ENCODE results near the gene STRN3.

STRN3 gene

DNA sequence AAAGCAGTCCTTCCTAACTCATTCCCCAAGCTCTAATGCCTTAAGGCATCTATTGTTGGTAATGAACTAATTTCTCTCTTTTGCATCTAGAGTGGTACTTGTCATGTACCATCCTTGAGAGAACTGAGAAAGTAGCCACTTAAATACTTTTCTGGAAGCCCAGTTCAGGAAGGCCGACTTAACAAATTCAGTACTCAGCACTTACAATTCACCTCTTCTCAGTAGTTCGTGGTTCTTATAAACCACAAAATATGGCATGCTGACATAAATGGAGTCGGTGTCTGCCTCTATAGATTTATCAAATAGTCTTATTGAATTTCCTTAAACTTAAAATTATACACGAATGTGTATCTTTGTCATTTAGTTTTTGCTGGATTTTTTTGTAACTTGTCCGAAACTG lies 161.2 kb downstream of the STRN3 start:
- DNase-seq: no peak

DNA sequence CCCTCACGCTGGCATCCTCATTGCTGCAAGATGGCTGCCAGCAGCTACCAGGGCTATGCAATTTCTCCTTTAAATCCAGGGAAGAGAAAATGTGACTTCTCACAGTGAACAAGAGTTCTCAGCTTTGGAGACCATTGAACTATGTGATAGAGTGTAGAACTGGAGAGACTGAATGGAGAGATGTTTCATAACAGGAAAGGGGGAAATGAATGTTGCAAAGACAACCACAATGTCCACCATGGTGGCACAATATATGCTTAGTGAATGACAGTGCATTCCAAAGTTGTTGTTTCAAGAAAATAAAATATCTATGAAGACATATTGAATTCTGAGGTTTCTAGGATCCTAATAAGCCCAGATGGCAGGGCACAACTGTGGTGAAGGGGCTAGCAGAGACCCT lies 165.0 kb downstream of the STRN3 start:
- DNase-seq: no peak

DNA sequence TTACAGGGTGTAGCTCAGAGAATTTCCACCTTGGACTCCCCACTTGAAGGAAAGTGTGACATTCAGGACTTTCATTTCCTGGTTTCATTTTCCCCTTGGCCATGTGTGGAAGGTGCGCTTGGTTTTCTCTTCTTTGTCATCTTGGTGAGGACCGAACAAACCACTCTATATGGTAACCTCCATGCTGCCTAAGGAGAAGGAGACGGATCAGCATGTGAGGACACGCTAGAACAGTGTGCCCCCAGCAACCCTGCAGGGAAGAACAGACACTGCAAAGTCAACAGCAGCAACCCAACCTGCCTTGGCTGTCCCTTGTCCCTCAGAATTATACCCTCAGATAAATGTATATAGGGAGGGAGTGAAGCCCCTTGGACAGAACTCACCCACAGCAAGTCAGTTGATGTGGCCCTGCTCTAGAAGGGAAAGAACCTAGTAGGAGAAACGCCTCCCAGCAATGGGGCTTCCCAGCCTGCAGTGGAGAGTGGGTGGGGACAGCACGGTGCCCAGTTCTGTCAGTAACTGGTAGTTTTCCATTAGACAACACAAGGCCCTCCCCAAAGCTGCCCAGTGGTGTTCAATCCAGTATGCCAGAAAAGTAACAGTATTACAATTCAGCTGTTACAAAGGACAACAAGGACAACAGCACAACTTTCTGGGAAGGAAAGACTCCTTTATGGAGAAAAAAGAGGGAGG lies 170.7 kb downstream of the STRN3 start:
- DNase-seq: no peak

GRCh38 chr14:30854492-30854891 lies 171.7 kb downstream of the STRN3 start:
- DNase-seq: no peak

GRCh38 chr14:30853946-30854345 lies 172.2 kb downstream of the STRN3 start:
- DNase-seq: no peak

GRCh38 chr14:30849983-30850382 lies 176.2 kb downstream of the STRN3 start:
- no peak for DNase-seq

GRCh38 chr14:30849354-30849753 lies 176.8 kb downstream of the STRN3 start:
- DNase-seq: no peak

DNA sequence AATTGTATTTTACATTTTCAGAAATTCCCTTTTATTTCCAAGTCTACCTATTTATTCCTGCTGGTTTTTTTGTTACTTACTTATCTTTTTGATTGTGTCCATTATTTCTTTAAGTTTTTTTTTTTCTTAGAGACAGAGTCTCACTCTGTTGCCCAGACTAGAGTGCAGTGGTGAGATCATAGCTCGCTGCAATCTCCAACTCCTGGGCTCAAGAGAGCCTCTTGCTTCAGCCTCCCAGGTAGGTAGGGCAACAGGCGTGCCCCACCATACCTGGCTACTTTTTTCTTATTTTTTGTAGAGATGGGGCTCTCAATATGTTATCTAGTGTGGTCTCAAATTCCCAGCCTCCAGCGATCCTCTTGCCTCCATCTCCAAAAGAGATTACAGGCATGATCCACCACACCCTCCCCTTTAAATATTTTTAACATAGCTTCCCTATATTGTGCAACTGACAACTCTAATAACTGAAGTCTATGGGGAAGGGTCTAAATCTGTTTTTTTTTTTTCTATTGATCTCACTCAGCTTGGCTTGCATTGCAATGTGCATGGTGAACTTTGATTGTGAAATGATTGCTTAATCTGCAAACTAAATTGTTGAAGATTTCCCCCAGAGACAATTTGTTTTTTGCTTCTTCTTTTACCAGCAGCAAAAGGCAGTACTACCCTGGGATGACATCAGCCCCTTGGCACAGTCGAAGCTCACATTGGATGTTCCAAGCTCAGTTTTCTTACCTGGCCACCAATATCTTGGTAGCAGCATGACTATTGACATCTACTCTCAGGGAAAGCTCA lies 177.5 kb downstream of the STRN3 start:
- no peak for DNase-seq

All from CD4-positive, alpha-beta T cell treated with Interferon gamma for 1 hour (primary cell).